HG02884 (cell line): ENCODE results near the gene MLN.

Experiments used
- ATAC-seq: cut with Tn5 transposase; IDR thresholded peaks from one replicate; pipeline ENCODE4 v1.9.1; 2021; ENCODE audit warnings: mild to moderate bottlenecking, moderate library complexity; ENCODE audit not compliant: unreplicated experiment

The MLN gene

DNA sequence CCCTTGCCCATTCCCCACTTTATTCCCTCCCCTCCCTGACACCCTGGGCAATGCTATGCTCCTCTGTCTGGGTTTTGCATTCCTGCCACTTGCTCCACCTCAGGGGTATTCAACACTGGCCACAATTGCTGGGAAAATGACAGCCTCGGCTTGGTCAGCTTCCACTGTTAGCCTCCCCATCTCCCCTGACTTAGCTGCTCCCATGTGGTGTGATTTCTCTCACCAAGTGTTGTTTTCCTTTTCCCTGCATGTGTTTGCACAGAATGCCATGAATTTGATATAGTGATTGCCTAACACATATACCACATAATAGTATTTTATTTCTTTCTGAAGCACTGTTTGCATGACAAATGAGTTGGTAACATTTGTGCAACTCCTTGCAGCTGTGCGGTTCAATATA, 13.4 kb downstream of the MLN start:
- ATAC-seq: no peak

DNA sequence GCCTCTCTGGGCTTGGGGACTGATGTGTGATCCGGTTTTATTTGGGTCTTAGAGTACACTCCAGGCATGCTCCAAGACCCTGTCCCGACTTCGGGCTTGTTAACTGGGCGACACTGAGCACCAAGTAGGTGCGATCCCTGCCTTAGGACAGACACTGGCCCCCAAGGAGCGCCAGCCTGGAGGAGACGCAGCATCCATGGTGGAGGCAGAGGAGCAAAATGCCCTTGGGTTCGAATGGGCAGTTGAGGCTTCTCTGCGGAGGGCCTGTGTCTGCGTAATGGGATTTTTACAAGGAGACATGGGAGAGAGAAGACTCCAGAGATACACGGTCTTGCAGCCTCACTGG, 14.3 kb downstream of the MLN start:
- ATAC-seq: no peak

DNA sequence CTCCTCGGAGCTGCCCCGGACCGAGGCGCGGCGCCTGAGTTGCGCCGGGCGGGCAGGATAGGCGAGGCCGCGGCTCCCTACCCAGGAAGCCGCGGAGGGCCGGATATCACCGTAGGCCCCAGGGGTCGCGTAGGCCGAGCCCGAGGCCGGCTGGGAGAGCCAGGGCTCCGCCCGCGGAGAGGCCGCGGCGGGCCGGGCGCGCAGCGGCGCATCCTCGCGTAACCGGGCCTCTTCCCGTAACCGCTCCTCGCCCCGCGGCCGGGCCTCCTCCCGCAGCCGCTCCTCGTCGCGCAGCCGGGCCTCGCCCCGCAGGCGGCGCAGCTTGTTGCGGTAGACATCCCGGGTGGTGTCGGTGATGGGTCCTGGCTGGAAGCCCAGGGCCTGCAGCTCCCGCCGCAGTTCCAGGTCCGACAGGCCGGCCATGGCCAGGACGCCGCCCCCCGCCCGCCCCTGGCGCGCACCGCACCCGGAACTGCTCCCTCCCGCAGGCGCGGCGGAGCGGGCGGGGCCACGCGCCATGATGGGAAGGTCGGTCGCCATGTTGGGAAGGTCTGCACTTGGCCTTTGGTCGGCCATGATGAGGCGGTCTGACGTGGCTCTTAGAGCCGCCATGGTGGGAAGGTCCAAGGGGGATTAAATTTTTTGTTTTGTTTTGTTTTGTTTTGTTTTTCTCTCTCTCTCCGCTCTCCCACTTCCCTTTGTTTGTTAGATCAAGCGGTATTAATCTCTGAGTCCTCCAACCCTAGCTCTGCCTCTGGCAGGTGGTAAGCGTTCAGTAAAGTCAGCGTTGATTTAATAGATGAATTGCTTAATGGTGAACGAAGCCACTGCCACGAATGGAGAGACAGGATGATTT, 14.9 kb downstream of the MLN start, which contains the start of gene LEMD2:
LEMD2 (minus strand) TSS at position 437 of the 856 bp plus-strand sequence; CDS start at position 423, 14 bp downstream.
- peak; percentile 80 for ATAC-seq

DNA sequence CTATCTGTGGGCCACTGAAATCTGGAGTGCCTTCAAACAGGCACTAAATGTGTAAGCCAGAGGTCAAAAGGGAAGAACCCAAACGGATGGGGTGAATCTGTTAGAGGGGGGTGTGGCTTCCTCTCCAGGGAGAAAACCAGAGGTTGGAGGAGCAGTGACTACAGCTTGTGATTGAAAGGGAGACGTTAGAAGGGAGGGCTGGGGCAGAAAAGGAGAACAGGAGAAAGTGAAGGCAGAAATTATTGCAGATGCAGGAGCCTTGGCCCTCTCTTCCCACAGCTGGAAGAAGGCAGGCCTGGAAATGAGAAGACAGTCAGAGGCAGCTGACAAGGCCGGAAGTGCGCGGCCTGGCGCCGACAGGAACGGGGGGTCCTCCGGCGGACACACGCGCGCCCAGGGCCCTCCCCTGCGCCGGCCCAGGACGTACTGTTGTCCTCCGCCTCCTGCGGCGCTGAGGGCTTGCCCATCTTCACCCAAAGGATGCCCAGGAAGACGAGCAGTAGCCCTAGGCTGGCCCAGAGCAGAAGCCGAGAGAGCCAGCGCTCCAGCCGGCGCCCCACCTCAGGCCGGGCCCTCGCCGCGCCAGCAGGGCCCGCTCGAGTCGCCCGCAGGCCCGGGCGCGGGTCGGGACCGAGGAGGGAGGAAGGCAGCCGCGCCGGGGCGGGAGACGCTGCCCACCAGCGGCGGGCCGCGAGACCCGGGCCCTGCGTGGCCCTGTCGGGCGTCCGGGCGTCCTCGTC, 15.7 kb downstream of the MLN start:
- peak; percentile 38 for ATAC-seq

DNA sequence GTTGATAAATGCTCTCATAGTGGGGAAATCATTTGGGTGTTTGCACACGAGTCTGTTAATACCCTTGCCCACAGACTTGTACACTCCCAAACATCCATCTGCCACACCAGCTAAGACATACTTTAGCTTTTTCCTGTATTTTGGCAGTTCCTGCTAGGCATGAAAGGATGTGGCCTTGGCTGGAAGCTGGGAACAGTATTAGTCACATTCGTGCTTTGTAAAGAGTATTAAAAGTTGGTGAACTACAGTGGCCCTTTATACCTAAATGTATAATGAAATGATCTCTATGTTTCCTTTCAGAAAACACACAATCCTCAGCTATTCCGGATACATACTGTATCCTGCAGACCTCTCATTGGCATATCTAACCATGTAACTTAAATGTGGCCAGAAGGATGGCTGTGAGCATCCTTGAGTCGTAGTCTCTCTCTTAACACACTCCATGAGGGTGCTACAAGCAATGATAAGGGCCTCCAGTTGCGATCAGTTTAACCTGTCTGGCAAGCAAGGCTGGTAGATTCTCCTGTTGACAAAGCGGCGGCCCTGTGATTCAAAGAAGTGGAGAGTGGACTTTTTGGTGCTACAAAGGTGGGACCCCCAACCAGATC, 16.4 kb downstream of the MLN start:
- no peak for ATAC-seq

DNA sequence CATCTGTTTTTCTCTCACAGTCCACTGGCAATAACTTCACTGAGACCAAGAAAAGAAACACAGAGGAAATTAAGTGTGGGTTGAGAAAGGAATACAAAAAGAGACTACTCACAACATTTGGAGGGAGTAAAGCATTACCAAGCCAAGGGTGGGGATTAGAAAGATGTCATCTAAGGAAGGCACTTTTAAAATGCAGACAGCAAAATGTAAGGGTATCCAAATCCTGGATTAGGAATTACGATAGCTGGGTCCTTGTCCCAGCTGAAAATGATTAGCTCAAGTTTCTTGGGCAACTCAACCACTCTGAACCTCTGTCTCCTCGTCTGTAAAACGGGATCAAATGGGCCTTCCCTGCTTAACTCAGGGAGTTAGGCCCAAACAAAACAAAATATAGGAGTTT, 17.1 kb downstream of the MLN start:
- ATAC-seq: no peak

DNA sequence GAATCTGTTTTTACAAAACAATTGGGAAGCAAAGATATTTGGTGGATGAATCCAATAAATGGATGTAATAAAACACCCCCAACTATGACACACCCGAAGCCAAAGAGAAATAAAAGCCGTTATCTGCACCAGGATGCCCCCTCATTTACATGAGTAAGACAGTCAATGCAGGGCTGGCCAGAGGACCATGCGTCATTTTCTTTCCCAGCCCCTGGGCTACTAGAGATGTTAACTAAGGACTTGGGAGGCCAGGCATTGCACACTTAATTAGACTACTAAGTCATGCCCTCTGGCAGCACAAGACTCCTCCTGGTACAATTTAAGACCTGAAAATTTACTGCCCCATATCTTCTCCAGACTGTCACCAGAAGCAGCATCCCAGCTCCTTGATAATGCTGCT, 18.0 kb downstream of the MLN start:
- ATAC-seq: no peak

DNA sequence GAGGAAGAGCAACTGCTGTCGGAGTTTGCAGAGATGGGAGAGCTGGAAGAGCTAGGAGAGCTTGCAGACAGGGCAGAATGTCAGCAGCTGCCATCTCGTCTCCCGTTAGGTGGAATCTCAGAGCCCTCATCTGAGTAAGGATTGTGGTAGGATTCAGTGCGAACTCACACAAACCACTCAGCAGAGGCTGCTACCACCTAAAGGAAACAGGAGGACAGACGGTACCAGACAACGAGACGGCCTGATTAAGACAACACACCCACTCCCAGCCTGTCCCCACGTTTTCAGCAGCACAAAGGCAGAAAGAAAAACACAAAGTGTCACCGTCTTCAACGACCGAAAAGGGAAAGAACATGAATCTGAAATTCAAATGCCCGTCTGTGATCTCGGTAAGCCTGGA, 19.0 kb downstream of the MLN start:
- ATAC-seq: no peak

DNA sequence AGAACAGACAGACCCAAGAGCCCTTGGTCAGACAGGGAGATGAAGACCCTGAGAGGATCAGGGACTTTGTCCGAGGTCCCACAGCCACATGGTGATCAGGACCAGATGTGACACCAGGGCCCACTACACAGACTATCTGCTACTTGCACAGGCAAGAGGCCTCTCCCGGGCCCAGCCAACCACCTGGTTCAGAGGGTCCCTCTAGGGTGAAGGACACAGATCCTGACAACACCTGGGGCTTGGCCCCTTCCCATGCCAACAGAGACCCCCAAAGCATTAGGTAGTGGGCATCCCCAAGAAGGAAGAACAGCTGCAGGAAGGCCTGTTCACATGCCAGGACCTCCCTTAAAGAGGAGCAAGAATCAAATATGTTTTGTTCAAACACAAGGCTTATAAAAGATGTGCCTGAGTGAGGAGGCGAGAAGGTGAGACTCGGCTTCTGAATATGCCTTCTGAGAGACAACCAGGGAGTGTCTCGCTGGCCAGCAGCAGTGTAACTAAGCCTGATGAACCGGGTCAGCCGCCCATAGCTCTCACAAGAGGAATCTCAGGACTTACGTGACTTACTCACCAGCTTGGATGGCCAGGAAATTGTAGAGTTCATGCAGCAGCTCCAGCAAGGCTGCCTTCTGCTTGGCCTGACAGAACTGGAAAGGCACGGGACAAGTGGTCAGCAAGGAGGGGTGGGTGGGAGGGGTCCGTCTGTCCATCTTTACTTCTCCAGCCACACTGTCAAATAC, 19.9 kb downstream of the MLN start:
- no peak for ATAC-seq

DNA sequence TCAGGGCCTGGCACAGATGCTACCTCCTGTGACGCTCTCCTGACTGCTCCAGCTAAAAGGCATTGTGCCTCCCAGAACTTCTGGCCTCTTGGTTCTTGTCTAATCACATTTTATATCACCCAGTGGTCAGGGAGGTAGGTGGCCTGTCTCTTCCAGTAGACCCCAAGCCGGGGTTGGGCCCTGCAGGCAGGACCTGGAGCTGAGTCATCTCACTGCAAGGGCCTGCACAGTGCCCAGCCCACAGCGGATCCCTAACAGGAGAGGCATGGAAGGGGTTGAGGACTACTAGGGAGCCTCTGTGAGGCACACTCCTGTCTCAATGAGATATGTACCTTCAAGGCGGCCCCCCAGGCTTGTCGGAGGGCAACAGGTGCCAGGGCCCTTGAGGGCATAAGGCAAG, 21.2 kb downstream of the MLN start:
- no peak for ATAC-seq

DNA sequence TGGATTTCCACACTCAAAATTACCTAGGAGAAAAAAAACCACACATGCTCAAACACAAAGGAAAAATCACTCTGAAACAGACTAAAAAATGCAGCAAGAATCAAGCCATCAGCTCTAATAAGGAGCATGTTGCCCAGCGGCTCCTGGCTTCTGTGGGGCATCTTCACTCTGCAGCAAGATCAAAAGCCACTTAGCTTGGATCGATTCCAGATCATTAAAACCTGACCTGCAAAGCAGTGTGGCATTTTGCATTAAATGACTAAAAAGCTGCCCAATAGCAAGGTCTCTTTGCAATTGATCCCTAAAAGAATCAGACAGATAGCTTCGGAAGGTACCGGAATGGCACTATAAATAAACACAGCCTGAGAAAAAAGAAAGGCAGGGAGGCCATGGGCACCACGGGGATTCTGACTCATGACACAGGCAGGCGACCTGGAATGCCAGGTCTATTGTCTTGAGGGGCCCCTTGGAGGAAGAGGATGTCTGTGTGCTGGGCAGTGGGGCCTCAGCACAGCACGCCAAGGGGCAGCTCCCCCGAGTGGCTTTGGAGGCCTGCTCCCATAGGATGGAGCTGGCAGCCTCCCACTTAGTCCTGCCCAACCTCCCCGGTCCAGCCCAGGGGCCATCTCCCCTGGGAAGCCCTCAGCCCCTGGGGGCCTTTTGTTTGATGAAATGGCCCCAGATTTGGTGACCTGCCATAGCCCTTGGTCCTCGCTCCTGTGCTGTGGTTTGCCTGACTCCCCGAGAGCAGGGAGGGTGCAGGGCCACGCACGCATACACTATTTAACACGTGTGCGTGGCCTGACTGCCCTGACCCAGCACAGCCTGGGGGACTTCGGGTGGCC, 22.4 kb downstream of the MLN start:
- no peak for ATAC-seq

DNA sequence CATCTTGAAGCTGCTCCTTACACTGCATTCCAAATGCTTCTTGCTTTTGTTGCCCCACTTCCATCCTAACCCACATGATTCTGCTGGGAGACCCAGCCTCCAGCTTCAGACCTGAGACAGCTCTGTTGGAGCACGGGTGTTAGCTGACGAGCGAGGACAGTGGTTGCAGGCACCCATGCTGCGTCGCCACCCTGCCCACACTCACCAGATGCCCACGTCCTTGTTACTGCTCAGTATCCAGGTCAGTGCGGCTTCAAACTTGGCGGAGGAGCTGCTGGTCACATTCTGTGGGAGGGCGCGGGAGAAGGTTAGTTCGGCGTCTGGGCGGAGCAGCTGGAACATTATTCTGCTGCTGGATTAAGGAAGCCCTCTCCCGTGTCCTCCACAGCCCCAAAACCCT, 23.9 kb downstream of the MLN start:
- no peak for ATAC-seq

DNA sequence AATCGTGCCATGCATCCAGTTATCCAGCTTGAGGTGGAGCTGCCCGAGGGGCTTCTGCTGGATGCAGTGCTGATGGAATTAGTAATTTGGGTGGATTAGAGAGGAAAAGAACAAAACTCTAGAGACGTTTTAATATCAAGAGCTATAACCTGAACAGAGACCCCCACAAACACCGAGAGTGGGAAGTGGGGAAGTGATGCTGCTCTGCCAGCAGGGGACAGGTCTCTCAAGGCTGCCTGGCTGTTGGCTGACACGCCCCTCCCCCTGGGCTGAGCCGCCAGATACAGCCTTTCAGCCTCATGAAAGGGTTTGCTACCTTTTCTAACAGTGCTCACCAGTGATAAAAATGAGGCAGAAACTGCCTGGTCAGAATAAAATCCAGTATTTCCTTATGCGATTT, 24.5 kb downstream of the MLN start:
- no peak for ATAC-seq

DNA sequence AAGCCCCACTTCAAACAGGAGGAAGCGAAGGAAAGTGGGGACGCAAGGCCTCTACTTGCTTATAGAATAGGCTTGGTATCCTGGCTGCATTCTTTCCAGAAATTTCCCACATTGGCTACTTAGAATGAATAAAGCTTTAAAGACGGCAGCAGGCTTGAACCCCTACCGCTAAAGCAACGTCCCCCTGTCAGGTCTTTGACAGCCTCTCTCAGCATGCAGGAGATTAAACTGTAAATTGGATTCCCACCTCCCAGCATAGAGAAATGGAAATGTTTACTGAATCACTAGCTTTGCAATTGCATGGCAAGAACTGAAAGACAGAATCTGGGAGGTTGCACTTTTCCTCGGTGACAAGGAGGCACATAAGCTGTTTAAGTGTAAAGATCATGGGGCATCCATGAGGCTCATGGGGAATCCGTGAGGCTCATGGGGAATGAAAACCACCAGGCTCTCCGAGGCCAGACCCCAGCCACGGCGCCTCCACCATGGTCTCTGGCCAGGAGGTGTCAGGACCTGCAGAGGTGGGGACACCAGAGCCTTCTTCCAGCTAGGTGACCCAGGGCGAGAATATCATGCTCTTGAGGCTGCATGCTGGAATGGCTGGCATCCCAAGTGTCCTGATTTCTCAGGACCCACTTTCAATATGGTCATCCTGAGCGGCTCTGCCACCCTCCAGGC, 25.2 kb downstream of the MLN start:
- no peak for ATAC-seq

DNA sequence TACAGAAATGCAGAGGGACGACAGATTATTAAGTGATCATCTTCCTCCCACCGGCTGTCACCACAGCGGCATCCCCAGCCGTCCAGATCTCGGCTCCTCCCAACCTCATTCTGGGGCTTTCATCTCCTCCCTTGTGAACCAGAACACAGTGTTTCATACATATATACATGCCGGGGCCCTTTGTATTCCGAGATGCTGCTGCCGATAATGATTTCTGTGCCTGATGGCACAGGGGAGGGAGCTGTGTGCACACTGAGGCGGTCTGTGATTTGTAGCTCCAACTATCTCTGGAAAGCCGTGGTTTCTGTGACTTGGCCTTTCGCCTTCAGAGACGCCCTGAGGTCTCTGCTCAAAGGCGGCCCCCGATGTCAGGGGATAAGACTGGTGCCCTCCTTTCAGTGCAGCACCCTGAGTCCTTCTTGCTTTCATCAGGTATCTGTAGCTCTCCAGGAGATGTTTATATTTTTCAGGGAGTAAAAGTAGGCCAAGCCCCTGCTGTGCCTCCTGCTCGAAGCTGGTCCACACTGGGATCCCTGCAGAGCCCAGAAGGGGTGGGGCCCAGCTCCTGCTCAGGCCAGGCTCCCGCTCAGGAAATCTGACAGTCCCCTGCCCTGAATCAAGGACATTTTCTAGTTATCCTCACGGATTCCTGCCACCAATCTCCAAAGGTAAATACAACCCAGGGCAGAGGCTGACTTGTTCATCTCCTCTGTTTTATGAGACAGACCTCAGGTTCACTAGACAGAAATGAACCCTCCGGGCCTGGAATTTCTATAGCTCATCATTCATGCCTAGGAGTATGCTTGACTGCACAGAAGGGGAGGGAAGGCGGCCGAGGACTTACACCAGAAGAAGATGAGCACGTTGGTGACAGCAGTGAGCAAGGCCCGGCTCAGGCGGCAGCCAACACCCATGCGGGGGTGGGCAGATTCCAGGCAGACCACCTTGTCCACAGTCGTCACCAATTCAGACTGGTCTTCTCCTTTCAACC, 26.1 kb downstream of the MLN start:
- no peak for ATAC-seq

DNA sequence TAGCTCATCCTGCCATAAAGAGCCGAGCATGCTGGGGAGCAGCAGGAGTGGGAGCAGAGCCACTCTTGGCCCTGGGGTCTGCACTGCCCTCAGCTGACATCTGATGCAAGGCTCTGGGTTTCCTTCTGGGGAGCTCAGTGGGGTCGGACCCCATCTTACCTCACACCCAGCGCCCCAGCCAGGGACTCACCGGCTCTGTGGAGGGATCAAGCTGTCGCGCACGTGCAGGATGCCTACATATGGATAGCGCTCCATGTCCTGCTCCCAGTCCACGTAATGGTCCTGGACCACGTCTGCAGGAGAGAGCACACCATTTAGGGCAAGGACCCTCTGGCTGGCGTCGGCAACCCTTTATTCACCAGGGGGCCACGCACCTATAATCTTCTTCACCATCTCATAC, 27.0 kb downstream of the MLN start:
- no peak for ATAC-seq

DNA sequence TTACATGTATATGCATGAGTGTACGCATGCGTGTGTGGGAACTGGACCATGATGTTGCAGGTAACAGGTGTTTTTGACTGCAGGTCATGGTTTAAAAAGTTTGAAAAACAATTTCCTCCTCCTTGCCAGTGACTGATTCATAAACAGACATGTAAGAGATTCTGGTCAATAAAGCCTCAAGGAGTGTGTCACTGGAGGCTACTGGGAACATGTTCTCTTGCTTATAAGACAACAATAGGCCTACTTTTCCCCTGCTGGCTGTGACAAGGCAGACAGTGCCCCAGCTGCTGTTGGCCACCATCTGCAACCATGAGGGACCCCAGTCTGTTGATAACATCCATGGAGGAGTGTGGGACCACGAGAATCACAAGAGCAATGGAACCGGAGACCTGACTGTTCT, 27.6 kb downstream of the MLN start:
- no peak for ATAC-seq

DNA sequence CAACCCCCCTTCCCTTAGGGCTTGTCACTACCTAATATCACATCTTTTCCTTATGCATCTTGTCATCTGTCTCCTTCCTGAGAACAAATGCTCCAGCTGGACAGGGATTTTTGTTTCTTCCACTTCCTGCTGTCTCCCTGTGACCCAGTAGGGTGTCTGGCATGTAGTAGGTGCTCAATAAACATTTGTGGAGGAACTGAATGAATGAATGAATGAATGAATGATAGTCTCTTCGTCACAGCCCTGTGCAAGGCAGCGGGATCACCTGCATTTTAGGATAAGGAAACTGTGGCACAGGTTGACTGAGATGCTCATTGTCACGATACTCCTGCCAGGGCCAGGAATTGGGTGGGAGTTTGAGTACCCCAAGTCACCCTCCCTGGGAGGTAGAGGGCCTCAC, 29.0 kb downstream of the MLN start:
- no peak for ATAC-seq
